IMR-90 (cell line): ENCODE measurements around the gene CALM1. TPM values are rescaled to one million over a fixed set of nuclear protein-coding genes. Genes with fewer than 3 reads are reported as not detected.

Source experiments
- ATAC-seq: fragments of 200-7000 bp; cut with Tn5 transposase; 2 replicates; pipeline ENCODE4 v1.9.1; 2020; ENCODE audit warnings: low read depth, mild to moderate bottlenecking, moderate library complexity
- BruUV-seq: library from RNA; stranded (reverse); fragments of 400-500 nt; replicated peaks from 2 replicates; lab custom pipeline; 2021; lab: Mats Ljungman, UMichigan
- CTCF ChIA-PET: fragments of 300-600 bp; formaldehyde crosslinking; extraction: SDS; loops from one replicate; lab custom pipeline; 2021; ENCODE audit warnings: antibody characterized with exemption; lab: Yijun Ruan, JAX
- POLR2A ChIA-PET: fragments of 300-600 bp; sonication (Branson Sonifier 250); formaldehyde crosslinking; loops from one replicate; lab custom pipeline; 2022; ENCODE audit warnings: antibody characterized with exemption; ENCODE audit not compliant: unreplicated experiment; lab: Charles Lee
- DNase-seq: peaks from one replicate; pipeline ENCODE4 v3.0.0; 2013
- H2AFZ ChIP-seq: replicated peaks from 2 replicates; pipeline ENCODE3; 2013; ENCODE audit warnings: low read length, mild to moderate bottlenecking; ENCODE audit not compliant: poor library complexity
- H2AK5ac ChIP-seq: 2 replicates; pipeline ENCODE4 v1.6.1; 2013; ENCODE audit warnings: low read depth, low read length, inconsistent platforms
- H2AK9ac ChIP-seq: replicated peaks from 2 replicates; pipeline ENCODE3; 2013; ENCODE audit warnings: mild to moderate bottlenecking, low read depth, low read length, moderate library complexity; ENCODE audit not compliant: poor library complexity
- H2BK120ac ChIP-seq: 2 replicates; pipeline ENCODE4 v1.6.1; 2013; ENCODE audit warnings: low read depth, low read length, inconsistent platforms
- H2BK15ac ChIP-seq: 3 replicates; pipeline ENCODE4 v1.6.1; 2013; ENCODE audit warnings: low read depth, low read length, inconsistent platforms
- H2BK20ac ChIP-seq: 2 replicates; pipeline ENCODE4 v1.6.1; 2013; ENCODE audit warnings: low read depth, mild to moderate bottlenecking, inconsistent platforms, low read length, moderate library complexity
- H2BK5ac ChIP-seq: 2 replicates; pipeline ENCODE4 v1.6.1; 2013; ENCODE audit warnings: mild to moderate bottlenecking, low read depth, low read length, inconsistent platforms; ENCODE audit not compliant: poor library complexity, severe bottlenecking
- H3K14ac ChIP-seq: replicated peaks from 2 replicates; pipeline ENCODE4 v1.6.1; 2013; ENCODE audit warnings: low read depth, low read length, inconsistent platforms
- H3K18ac ChIP-seq: 2 replicates; pipeline ENCODE4 v1.6.1; 2013; ENCODE audit warnings: low read depth, low read length, control low read depth
- H3K23ac ChIP-seq: 2 replicates; pipeline ENCODE4 v1.6.1; 2013; ENCODE audit warnings: low read depth, low read length, inconsistent platforms
- H3K27ac ChIP-seq: 2 replicates; pipeline ENCODE4 v1.5.1; 2013; ENCODE audit warnings: mild to moderate bottlenecking, control low read depth, low read length; ENCODE audit not compliant: insufficient read depth
- H3K27me3 ChIP-seq: 2 replicates; pipeline ENCODE4 v1.6.1; 2013; ENCODE audit warnings: low read length; ENCODE audit not compliant: control insufficient read depth, insufficient read depth
- H3K36me3 ChIP-seq: 2 replicates; pipeline ENCODE4 v1.6.1; 2013; ENCODE audit warnings: low read length, mixed read lengths; ENCODE audit not compliant: control insufficient read depth, insufficient read depth
- H3K4ac ChIP-seq: 2 replicates; pipeline ENCODE4 v1.6.1; 2013; ENCODE audit warnings: low read depth, low read length, inconsistent platforms
- H3K4me1 ChIP-seq: 2 replicates; pipeline ENCODE4 v1.6.1; 2013; ENCODE audit warnings: low read length, mixed read lengths; ENCODE audit not compliant: control insufficient read depth, insufficient read depth
- H3K4me2 ChIP-seq: 2 replicates; pipeline ENCODE4 v1.6.1; 2013; ENCODE audit warnings: low read depth, mild to moderate bottlenecking, control low read depth, low read length, moderate library complexity
- H3K4me3 ChIP-seq: 2 replicates; pipeline ENCODE4 v1.5.1; 2013; ENCODE audit warnings: low read depth, mild to moderate bottlenecking, control low read depth, low read length, moderate library complexity; ENCODE audit not compliant: insufficient read depth
- H3K56ac ChIP-seq: 2 replicates; pipeline ENCODE4 v1.6.1; 2013; ENCODE audit warnings: low read length, inconsistent platforms; ENCODE audit not compliant: insufficient read depth; ENCODE audit errors: extremely low read depth
- H3K79me1 ChIP-seq, 2 experiments: 2 replicates each; pipeline ENCODE4 v1.6.1; 2013; ENCODE audit warnings: low read length in 2 of 2, inconsistent platforms in 1 of 2, low read depth in 1 of 2
- H3K9ac ChIP-seq: 2 replicates; pipeline ENCODE4 v1.6.1; 2013; ENCODE audit warnings: low read depth, low read length, control low read depth
- H3K9me1 ChIP-seq: 2 replicates; pipeline ENCODE4 v1.6.1; 2013; ENCODE audit warnings: low read length, inconsistent platforms; ENCODE audit not compliant: insufficient read depth
- H3K9me3 ChIP-seq: 2 replicates; pipeline ENCODE4 v1.6.1; 2013; ENCODE audit warnings: low read length; ENCODE audit not compliant: control insufficient read depth, insufficient read depth
- H4K20me1 ChIP-seq: 2 replicates; pipeline ENCODE4 v1.6.1; 2013; ENCODE audit warnings: low read length, inconsistent platforms; ENCODE audit not compliant: insufficient read depth
- H4K5ac ChIP-seq: 2 replicates; pipeline ENCODE4 v1.6.1; 2013; ENCODE audit warnings: mild to moderate bottlenecking, low read depth, low read length, control low read depth
- H4K8ac ChIP-seq, 2 experiments: 2 replicates each; pipeline ENCODE4 v1.6.1; 2013; ENCODE audit warnings: low read depth in 2 of 2, low read length in 2 of 2, control low read depth in 1 of 2, inconsistent platforms in 1 of 2
- H4K91ac ChIP-seq: 2 replicates; pipeline ENCODE4 v1.6.1; 2013; ENCODE audit warnings: low read depth, low read length, inconsistent platforms; ENCODE audit not compliant: insufficient read depth
- BHLHE40 ChIP-seq: fragments of 150-350 bp; IDR thresholded peaks from 2 replicates; pipeline ENCODE4 v1.6.1; 2016; ENCODE audit warnings: mild to moderate bottlenecking, low read depth, low read length
- CEBPB ChIP-seq: IDR thresholded peaks from 2 replicates; pipeline ENCODE4 v1.6.1; 2012; ENCODE audit warnings: low read depth, low read length, improper control_type of control experiment
- FOS ChIP-seq: fragments of 150-350 bp; IDR thresholded peaks from 2 replicates; pipeline ENCODE4 v1.6.1; 2016; ENCODE audit warnings: low read depth, low read length
- MAZ ChIP-seq: IDR thresholded peaks from 2 replicates; pipeline ENCODE4 v1.6.1; 2012; ENCODE audit warnings: low read depth, mild to moderate bottlenecking, low read length, improper control_type of control experiment, moderate library complexity, borderline replicate concordance
- MXI1 ChIP-seq: IDR thresholded peaks from 2 replicates; pipeline ENCODE4 v1.6.1; 2012; ENCODE audit warnings: low read depth, mild to moderate bottlenecking, low read length, moderate library complexity, borderline replicate concordance
- RAD21 ChIP-seq: IDR thresholded peaks from 2 replicates; pipeline ENCODE4 v1.6.1; 2012; ENCODE audit warnings: low read length, improper control_type of control experiment
- RCOR1 ChIP-seq: IDR thresholded peaks from 2 replicates; pipeline ENCODE4 v1.6.1; 2012; ENCODE audit warnings: mild to moderate bottlenecking, low read length, improper control_type of control experiment; ENCODE audit not compliant: insufficient replicate concordance
- WGBS, 2 experiments: methylation state at CpG; one replicate each; pipeline versions ENCODE4 v1.1.5 to v1.1.7; 2013; ENCODE audit warnings: missing lambda C conversion rate in 2 of 2; ENCODE audit not compliant: insufficient read length in 1 of 2; ENCODE audit errors: extremely low coverage in 2 of 2; 5-methylcytosine and 5-hydroxymethylcytosine counted together
- dilution Hi-C: fragments of 300-500 bp; cut with HindIII; formaldehyde crosslinking; loops from one replicate; pipeline ENCODE4 v1.14.3; 2018; ENCODE audit warnings: low sequenced_read_pairs; ENCODE audit not compliant: unreplicated experiment
- in situ Hi-C: fragments of 300-500 bp; cut with MboI; formaldehyde crosslinking; loops from 3 replicates; pipeline ENCODE4 v1.14.3; 2019; ENCODE audit warnings: low sequenced_read_pairs, inconsistent platforms, mixed read lengths
- intact Hi-C: fragments of 100-400 bp; cut with micrococcal nuclease; formaldehyde crosslinking; loops from 2 replicates; pipeline ENCODE4 v1.10.0; 2022
- polyA plus RNA-seq, 3 experiments: library from polyadenylated mRNA; depleted of rRNA; stranded (reverse); fragments of >200 nt; gene quantifications; 2 replicates each; pipeline ENCODE4 v1.2.3, GENCODE V29; 2012; ENCODE audit warnings: low replicate concordance in 1 of 3
- total RNA-seq: library from RNA; depleted of rRNA; stranded (reverse); fragments of >200 nt; gene quantifications from 2 replicates; pipeline ENCODE4 v1.2.3, GENCODE V29; 2012
- TF ChIP-seq, protein P1 (sequence below): fragments of 150-350 bp; IDR thresholded peaks from 2 replicates; pipeline ENCODE4 v1.6.1; 2016; ENCODE audit warnings: low read depth, mild to moderate bottlenecking, low read length, moderate library complexity, borderline replicate concordance

Gene CALM1
- total and polyA plus RNA-seq, 2 of the 4 experiments (the other 2 are of a cell fraction), result 72.9 to 188 TPM

- no peak overlapping the region for H2BK15ac ChIP-seq
- no peak overlapping the region for H2AK5ac ChIP-seq
- no peak overlapping the region for H2BK5ac ChIP-seq
- 80% methylated on average over 1 of the region's 8 CpGs; no CpG with 5 or more reads in 1 of the 2 experiments for WGBS, 2 experiments
- BruUV-seq, result no TSS peak
- H3K36me3 ChIP-seq, result no peaks in the 10 kb centered on the region
- in situ Hi-C loops (no loop called here), intact Hi-C loops (no loop called here), dilution Hi-C loops (no loop called here)
- no peaks in the 10 kb centered on the region for H3K9me3 ChIP-seq
- no peak overlapping the region for H3K23ac ChIP-seq
- H3K4me1 ChIP-seq, result no peaks in the 10 kb centered on the region
- H3K79me1 ChIP-seq, result no peaks in the 10 kb centered on the region
- H3K27me3 ChIP-seq, result peaks cover 8% of the 10 kb centered on the region
- no peak overlapping the region for H4K8ac ChIP-seq
- no peak for DNase-seq
- no peak overlapping the region for H3K56ac ChIP-seq
- H3K4me2 ChIP-seq, result no peak overlapping the region
- H3K9ac ChIP-seq, result no peak overlapping the region
- no peak overlapping the region for H3K14ac ChIP-seq
- H4K91ac ChIP-seq, result no peak overlapping the region
- TF ChIP-seq MXI1 (no peak), BHLHE40 (no peak), RCOR1 (no peak), FOS (no peak), MAZ (no peak), CEBPB (no peak), RAD21 (no peak)
- TF ChIP-seq, protein P1, sequence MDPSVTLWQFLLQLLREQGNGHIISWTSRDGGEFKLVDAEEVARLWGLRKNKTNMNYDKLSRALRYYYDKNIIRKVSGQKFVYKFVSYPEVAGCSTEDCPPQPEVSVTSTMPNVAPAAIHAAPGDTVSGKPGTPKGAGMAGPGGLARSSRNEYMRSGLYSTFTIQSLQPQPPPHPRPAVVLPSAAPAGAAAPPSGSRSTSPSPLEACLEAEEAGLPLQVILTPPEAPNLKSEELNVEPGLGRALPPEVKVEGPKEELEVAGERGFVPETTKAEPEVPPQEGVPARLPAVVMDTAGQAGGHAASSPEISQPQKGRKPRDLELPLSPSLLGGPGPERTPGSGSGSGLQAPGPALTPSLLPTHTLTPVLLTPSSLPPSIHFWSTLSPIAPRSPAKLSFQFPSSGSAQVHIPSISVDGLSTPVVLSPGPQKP, result no peak
- H4K5ac ChIP-seq, result no peak overlapping the region
- no peak overlapping the region for H3K4ac ChIP-seq
- H2BK20ac ChIP-seq, result no peak overlapping the region
- ChIA-PET POLR2A (interaction anchor here (0.6 kb wide), 1 partner anchor 19 kb away, joined by 4 read pairs; no protein-coding TSS in a partner anchor), CTCF (no interaction called here)
- no peaks in the 10 kb centered on the region for H3K9me1 ChIP-seq
- no peak for ATAC-seq
- no peak overlapping the region for H3K27ac ChIP-seq
- H2AK9ac ChIP-seq, result peak overlapping the region; percentile 57
- no peak overlapping the region for H3K4me3 ChIP-seq
- no peak overlapping the region for H3K18ac ChIP-seq
- no peak overlapping the region for H2BK120ac ChIP-seq
- no peaks in the 10 kb centered on the region for H4K20me1 ChIP-seq
- no peak overlapping the region for H2AFZ ChIP-seq
Measured at GRCh38 chr14:90355540-90356518, 41.0 kb upstream of the CALM1 start.
